H1 (cell line): ENCODE results near the gene MLYCD. TPM values are rescaled to one million over a fixed set of nuclear protein-coding genes. Genes with fewer than 3 reads are reported as not detected.

ENCODE experiments used
- CTCF ChIA-PET: fragments of 300-600 bp; sonication (Branson Sonifier 250); formaldehyde crosslinking; loops from one replicate; lab custom pipeline; 2021; ENCODE audit not compliant: partially characterized antibody; lab: Charles Lee
- POLR2A ChIA-PET: fragments of 300-600 bp; sonication (Branson Sonifier 250); formaldehyde crosslinking; loops from one replicate; lab custom pipeline; 2021; ENCODE audit warnings: inconsistent platforms; ENCODE audit not compliant: partially characterized antibody; lab: Charles Lee
- DNase-seq, 2 experiments: peaks; one replicate each; pipeline versions ENCODE4 v3.0.0 to v3.0.0-alpha.2; 2010 to 2022; ENCODE audit warnings: low spot score in 2 of 2, low read depth in 1 of 2, mixed read lengths in 1 of 2
- FAIRE-seq: peaks from 2 replicates; lab custom pipeline; 2011; peaks lifted over from hg19 to GRCh38; lab: Jason Lieb, UNC
- H2AFZ ChIP-seq: 2 replicates; pipeline ENCODE4 v1.8.1; 2012; ENCODE audit warnings: low read length, inconsistent platforms
- H2AK5ac ChIP-seq: 2 replicates; pipeline ENCODE4 v1.6.1; 2013; ENCODE audit warnings: low read depth, low read length
- H2BK120ac ChIP-seq: replicated peaks from 2 replicates; pipeline ENCODE3; 2013; ENCODE audit warnings: low read depth, low read length, inconsistent platforms
- H2BK12ac ChIP-seq: 2 replicates; pipeline ENCODE4 v1.6.1; 2013; ENCODE audit warnings: low read depth, low read length
- H2BK15ac ChIP-seq: 2 replicates; pipeline ENCODE4 v1.6.1; 2013; ENCODE audit warnings: low read length
- H2BK20ac ChIP-seq: 2 replicates; pipeline ENCODE4 v1.6.1; 2013; ENCODE audit warnings: low read length
- H2BK5ac ChIP-seq: 2 replicates; pipeline ENCODE4 v1.6.1; 2013; ENCODE audit warnings: low read depth, low read length
- H3K14ac ChIP-seq: 2 replicates; pipeline ENCODE4 v1.6.1; 2013; ENCODE audit warnings: inconsistent platforms; ENCODE audit not compliant: insufficient read length
- H3K18ac ChIP-seq: 2 replicates; pipeline ENCODE4 v1.6.1; 2013; ENCODE audit warnings: low read length; ENCODE audit errors: extremely low read depth
- H3K23ac ChIP-seq: 2 replicates; pipeline ENCODE4 v1.6.1; 2013; ENCODE audit warnings: inconsistent platforms; ENCODE audit not compliant: insufficient read length
- H3K23me2 ChIP-seq: 2 replicates; pipeline ENCODE4 v1.6.1; 2013; ENCODE audit warnings: low read depth, low read length
- H3K27ac ChIP-seq: 2 replicates; pipeline ENCODE4 v1.6.1; 2011; ENCODE audit warnings: low read depth, low read length, inconsistent platforms
- H3K27me3 ChIP-seq, 4 experiments: replicated peaks in 1 of 4; 1 replicate in 1 of 4; 2 replicates in 3 of 4; pipeline versions ENCODE4 v1.6.1 to v1.8.1; 2011 to 2013; ENCODE audit warnings: low read length in 3 of 4, mild to moderate bottlenecking in 3 of 4, inconsistent platforms in 2 of 4, mixed read lengths in 2 of 4, moderate library complexity in 1 of 4; ENCODE audit not compliant: control insufficient read depth in 3 of 4, insufficient read depth in 3 of 4; ENCODE audit errors: extremely low read depth in 1 of 4
- H3K36me3 ChIP-seq, 4 experiments: 2 replicates each; pipeline versions ENCODE4 v1.6.1 to v1.8.1; 2011 to 2013; ENCODE audit warnings: mild to moderate bottlenecking in 4 of 4, low read length in 3 of 4, moderate library complexity in 2 of 4, control low read depth in 1 of 4, inconsistent platforms in 1 of 4; ENCODE audit not compliant: insufficient read depth in 4 of 4, control insufficient read depth in 2 of 4
- H3K4ac ChIP-seq: replicated peaks from 2 replicates; pipeline ENCODE3; 2013; ENCODE audit warnings: low read length, low read depth, mixed read lengths, inconsistent platforms; ENCODE audit not compliant: insufficient read length
- H3K4me1 ChIP-seq, 4 experiments: replicated peaks in 1 of 4; 1 replicate in 1 of 4; 2 replicates in 3 of 4; pipeline versions ENCODE4 v1.6.1 to v1.8.1; 2011 to 2013; ENCODE audit warnings: low read length in 3 of 4, inconsistent platforms in 2 of 4, mixed read lengths in 1 of 4; ENCODE audit not compliant: insufficient read depth in 4 of 4, control insufficient read depth in 3 of 4
- H3K4me2 ChIP-seq, 2 experiments: 2 replicates each; pipeline versions ENCODE4 v1.6.1 to v1.8.1; 2011 to 2013; ENCODE audit warnings: low read depth in 2 of 2, low read length in 2 of 2, control low read depth in 1 of 2, inconsistent platforms in 1 of 2, mild to moderate bottlenecking in 1 of 2; ENCODE audit not compliant: insufficient read depth in 1 of 2
- H3K4me3 ChIP-seq, 4 experiments: fragments of 200-600, 300-600 bp in 1 of 4; sonication (generic), shearing (Covaris generic), sonication (Bioruptor Twin) in 1 of 4; 2 replicates each; pipeline versions ENCODE4 v1.5.1 to v1.8.1; 2011 to 2016; ENCODE audit warnings: low read length in 4 of 4, low read depth in 3 of 4, control low read depth in 2 of 4, inconsistent platforms in 2 of 4, mild to moderate bottlenecking in 2 of 4, mixed read lengths in 1 of 4, moderate library complexity in 1 of 4; ENCODE audit not compliant: insufficient read depth in 2 of 4; ENCODE audit errors: extremely low read depth in 1 of 4
- H3K56ac ChIP-seq: replicated peaks from 2 replicates; pipeline ENCODE3; 2013; ENCODE audit warnings: low read depth, mild to moderate bottlenecking, mixed read lengths, low read length, inconsistent platforms; ENCODE audit not compliant: insufficient read length
- H3K79me1 ChIP-seq: 2 replicates; pipeline ENCODE4 v1.6.1; 2013; ENCODE audit warnings: low read depth, low read length, control low read depth
- H3K79me2 ChIP-seq, 2 experiments: 2 replicates each; pipeline versions ENCODE4 v1.6.1 to v1.8.1; 2012 to 2013; ENCODE audit warnings: low read length in 2 of 2, mild to moderate bottlenecking in 2 of 2, inconsistent platforms in 1 of 2; ENCODE audit not compliant: insufficient read depth in 2 of 2, control insufficient read depth in 1 of 2
- H3K9ac ChIP-seq, 4 experiments: replicated peaks in 1 of 4; 1 replicate in 1 of 4; 2 replicates in 3 of 4; pipeline versions ENCODE4 v1.6.1 to v1.8.1; 2011 to 2013; ENCODE audit warnings: low read depth in 3 of 4, low read length in 3 of 4, control low read depth in 2 of 4, mild to moderate bottlenecking in 2 of 4, moderate library complexity in 2 of 4, inconsistent platforms in 1 of 4; ENCODE audit errors: extremely low read depth in 1 of 4
- H3K9me3 ChIP-seq, 2 experiments: 2 replicates each; pipeline versions ENCODE4 v1.6.1 to v1.8.1; 2012 to 2013; ENCODE audit warnings: mild to moderate bottlenecking in 2 of 2, moderate library complexity in 2 of 2, control low read depth in 1 of 2, inconsistent platforms in 1 of 2, low read depth in 1 of 2, low read length in 1 of 2, mixed read lengths in 1 of 2; ENCODE audit not compliant: insufficient read depth in 2 of 2
- H4K20me1 ChIP-seq, 2 experiments: replicated peaks in 1 of 2; 2 replicates each; pipeline versions ENCODE3 to v1.8.1; 2011 to 2013; ENCODE audit warnings: inconsistent platforms in 2 of 2, low read length in 2 of 2, mild to moderate bottlenecking in 1 of 2; ENCODE audit not compliant: insufficient read depth in 2 of 2, control insufficient read depth in 1 of 2
- H4K5ac ChIP-seq: 2 replicates; pipeline ENCODE4 v1.6.1; 2013; ENCODE audit warnings: low read length, low read depth, mixed read lengths, inconsistent platforms; ENCODE audit not compliant: insufficient read length
- H4K8ac ChIP-seq: 2 replicates; pipeline ENCODE4 v1.8.0; 2013; ENCODE audit warnings: mild to moderate bottlenecking, moderate library complexity, low read length, inconsistent platforms; ENCODE audit not compliant: insufficient read depth; ENCODE audit errors: extremely low read depth
- H4K91ac ChIP-seq: replicated peaks from 2 replicates; pipeline ENCODE3; 2013; ENCODE audit warnings: low read length, mixed read lengths, inconsistent platforms; ENCODE audit not compliant: insufficient read length
- EGR1 ChIP-seq: IDR thresholded peaks from 2 replicates; pipeline ENCODE4 v1.6.1; 2011; ENCODE audit warnings: low read depth, low read length, borderline replicate concordance
- GABPA ChIP-seq: IDR thresholded peaks from 2 replicates; pipeline ENCODE4 v1.6.1; 2011; ENCODE audit warnings: mild to moderate bottlenecking, low read length, moderate library complexity, borderline replicate concordance; ENCODE audit not compliant: insufficient read depth
- NANOG ChIP-seq: IDR thresholded peaks from 2 replicates; pipeline ENCODE4 v1.6.1; 2011; ENCODE audit warnings: low read length, low read depth, mild to moderate bottlenecking, inconsistent platforms; ENCODE audit not compliant: insufficient read depth, poor library complexity, severe bottlenecking
- SAP30 ChIP-seq: fragments of 300-600 bp; sonication (generic); IDR thresholded peaks from 2 replicates; pipeline ENCODE4 v1.7.1; 2012; ENCODE audit warnings: low read length, moderate library complexity, mild to moderate bottlenecking, inconsistent platforms; ENCODE audit not compliant: insufficient read depth, insufficient replicate concordance
- SIX5 ChIP-seq: IDR thresholded peaks from 2 replicates; pipeline ENCODE4 v1.6.1; 2011; ENCODE audit warnings: mild to moderate bottlenecking, low read depth, low read length
- SP4 ChIP-seq: IDR thresholded peaks from 2 replicates; pipeline ENCODE4 v1.6.1; 2012; ENCODE audit warnings: low read length, inconsistent platforms
- WGBS, 2 experiments: shearing (Covaris generic) in 1 of 2; methylation state at CpG; one replicate each; pipeline versions ENCODE4 v1.1.6 to v1.1.7; 2013 to 2015; ENCODE audit warnings: low lambda C conversion rate in 2 of 2, mixed read lengths in 2 of 2, inconsistent platforms in 1 of 2, low coverage in 1 of 2, missing lambda C conversion rate in 1 of 2; ENCODE audit not compliant: insufficient replicate concordance in 2 of 2, insufficient coverage in 1 of 2, insufficient read length in 1 of 2; ENCODE audit errors: extremely low coverage in 1 of 2, missing lambda C conversion rate in 1 of 2; 5-methylcytosine and 5-hydroxymethylcytosine counted together
- polyA plus RNA-seq, 7 experiments: library from polyadenylated mRNA; depleted of rRNA in 3 of 7; stranded (reverse) in 5 of 7; unstranded in 2 of 7; fragments of >200 nt in 5 of 7; fragments of 200-250 nt in 2 of 7; gene quantifications; 1 replicate in 5 of 7; 2 replicates in 1 of 7; 4 replicates in 1 of 7; pipeline versions ENCODE4 v1.2.1 to v1.2.3, GENCODE V29; 2011 to 2013; ENCODE audit warnings: missing spikeins in 2 of 7, mixed read lengths in 2 of 7
- total RNA-seq: library from RNA; stranded (reverse); fragmentation: NEBNext Ultra II Directional; extraction: Animal tissue kit (Norgen Biotek cat#: 25700); gene quantifications from 2 replicates; pipeline ENCODE4 v1.2.1, GENCODE V29; 2021
- TF ChIP-seq, protein P1 (sequence below), 3 experiments: IDR thresholded peaks; 1 replicate in 2 of 3; 2 replicates in 1 of 3; pipeline versions ENCODE4 v1.5.1 to v1.6.1; 2011; ENCODE audit warnings: low read length in 3 of 3, mild to moderate bottlenecking in 3 of 3, inconsistent platforms in 2 of 3, low read depth in 1 of 3, moderate library complexity in 1 of 3; ENCODE audit not compliant: insufficient read depth in 1 of 3; ENCODE audit errors: control extremely low read depth in 1 of 3
- TF ChIP-seq, protein P2 (sequence below): IDR thresholded peaks from 2 replicates; pipeline ENCODE4 v1.6.1; 2012; ENCODE audit warnings: inconsistent platforms

MLYCD gene
- total and polyA plus RNA-seq, 2 of the 8 experiments (the other 6 are each of a cell fraction or from before 2014, with no cell fraction given) = 3.7 to 7.0 TPM

DNA sequence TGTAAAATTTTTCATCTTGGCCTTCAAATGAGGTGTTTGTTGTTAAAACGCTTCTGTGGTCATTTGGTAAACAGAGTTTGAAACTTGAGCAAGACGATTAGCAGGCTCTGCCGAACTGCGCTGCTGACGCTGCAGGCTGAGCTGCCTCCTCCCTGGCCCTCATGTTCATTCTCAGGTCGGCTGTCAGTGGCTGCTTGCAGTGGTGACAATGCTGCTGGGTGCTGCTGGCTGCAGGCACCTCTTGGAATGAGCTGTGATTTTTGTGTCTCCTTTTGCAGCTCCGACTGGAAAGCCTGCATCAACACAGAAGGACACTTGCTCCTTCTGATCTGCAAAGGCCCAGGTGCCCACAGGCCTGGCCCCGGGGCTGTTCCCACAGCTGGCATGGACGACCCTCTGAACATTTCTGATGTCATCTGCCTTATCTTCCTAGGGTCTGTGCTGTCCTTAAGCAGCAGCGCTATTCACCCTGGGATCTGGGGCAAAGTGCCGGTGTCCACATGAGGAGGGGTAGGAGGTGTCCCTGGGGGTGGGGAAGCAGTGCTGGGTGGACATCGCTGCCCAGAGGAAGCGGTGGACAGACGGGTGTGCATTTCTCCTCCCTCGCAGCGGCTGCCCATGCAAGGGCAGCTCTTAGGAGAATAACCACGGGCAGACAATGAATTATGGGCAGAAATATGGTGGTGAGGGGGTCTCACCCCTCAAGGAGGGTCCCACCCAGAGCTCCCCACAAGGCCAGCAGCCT, 31.1 kb downstream of the MLYCD start:
- Histone ChIP-seq H2BK5ac (no peak overlapping the region), H3K27me3 (peaks cover 0 to 6% (median 0%) of the 10 kb centered on the region in 4 experiments; a peak in 1 of 7 replicates), H3K23me2 (no peaks in the 10 kb centered on the region), H4K5ac (no peak overlapping the region), H2AK5ac (no peak overlapping the region), H2AFZ (no peak overlapping the region), H3K36me3 (no peaks in the 10 kb centered on the region), H3K23ac (no peak overlapping the region), H3K79me2 (no peaks in the 10 kb centered on the region), H3K79me1 (no peaks in the 10 kb centered on the region), H3K4me3 (no peak overlapping the region), H2BK120ac (no peak overlapping the region), H2BK12ac (no peak overlapping the region), H2BK15ac (no peak overlapping the region), H3K9ac (no peak overlapping the region), H3K27ac (no peak overlapping the region), H3K4ac (no peak overlapping the region), H4K8ac (no peak overlapping the region), H4K91ac (no peak overlapping the region), H3K18ac (no peak overlapping the region), H2BK20ac (no peak overlapping the region), H3K14ac (no peak overlapping the region), H3K4me1 (peaks cover 0 to 6% (median 3%) of the 10 kb centered on the region in 4 experiments; a peak in 4 of 7 replicates), H3K9me3 (no peaks in the 10 kb centered on the region), H3K4me2 (no peak overlapping the region), H4K20me1 (no peaks in the 10 kb centered on the region), H3K56ac (no peak overlapping the region)
- FAIRE-seq (no peak), DNase-seq (no peak)
- 88% methylated on average over 13 of the region's 17 CpGs; no CpG with 5 or more reads in 1 of the 2 experiments for WGBS, 2 experiments
- POLR2A ChIA-PET = interaction anchor here (0.9 to 4.1 kb wide), 3 partner anchors 8 to 64 kb away, joined by 3 to 19 read pairs (median 3); no protein-coding TSS in a partner anchor
- CTCF ChIA-PET = interaction anchor here (0.8 to 1.9 kb wide), 12 partner anchors 8 to 1290 kb away, joined by 3 to 10 read pairs (median 4); partner anchors contain the start of gene OSGIN1
- TF ChIP-seq, protein P1, sequence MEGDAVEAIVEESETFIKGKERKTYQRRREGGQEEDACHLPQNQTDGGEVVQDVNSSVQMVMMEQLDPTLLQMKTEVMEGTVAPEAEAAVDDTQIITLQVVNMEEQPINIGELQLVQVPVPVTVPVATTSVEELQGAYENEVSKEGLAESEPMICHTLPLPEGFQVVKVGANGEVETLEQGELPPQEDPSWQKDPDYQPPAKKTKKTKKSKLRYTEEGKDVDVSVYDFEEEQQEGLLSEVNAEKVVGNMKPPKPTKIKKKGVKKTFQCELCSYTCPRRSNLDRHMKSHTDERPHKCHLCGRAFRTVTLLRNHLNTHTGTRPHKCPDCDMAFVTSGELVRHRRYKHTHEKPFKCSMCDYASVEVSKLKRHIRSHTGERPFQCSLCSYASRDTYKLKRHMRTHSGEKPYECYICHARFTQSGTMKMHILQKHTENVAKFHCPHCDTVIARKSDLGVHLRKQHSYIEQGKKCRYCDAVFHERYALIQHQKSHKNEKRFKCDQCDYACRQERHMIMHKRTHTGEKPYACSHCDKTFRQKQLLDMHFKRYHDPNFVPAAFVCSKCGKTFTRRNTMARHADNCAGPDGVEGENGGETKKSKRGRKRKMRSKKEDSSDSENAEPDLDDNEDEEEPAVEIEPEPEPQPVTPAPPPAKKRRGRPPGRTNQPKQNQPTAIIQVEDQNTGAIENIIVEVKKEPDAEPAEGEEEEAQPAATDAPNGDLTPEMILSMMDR (IDR thresholded peaks at IDR 0.05; ENCODE audit: control extremely low read depth in 1 of 3, insufficient read depth in 1 of 3, low read depth in 1 of 3, low read length in 3 of 3) = no peak
- TF ChIP-seq SAP30 = no peak
- no peak for TF ChIP-seq GABPA
- no peak for TF ChIP-seq SP4
- TF ChIP-seq NANOG = no peak
- no peak for TF ChIP-seq EGR1
- TF ChIP-seq, protein P2, sequence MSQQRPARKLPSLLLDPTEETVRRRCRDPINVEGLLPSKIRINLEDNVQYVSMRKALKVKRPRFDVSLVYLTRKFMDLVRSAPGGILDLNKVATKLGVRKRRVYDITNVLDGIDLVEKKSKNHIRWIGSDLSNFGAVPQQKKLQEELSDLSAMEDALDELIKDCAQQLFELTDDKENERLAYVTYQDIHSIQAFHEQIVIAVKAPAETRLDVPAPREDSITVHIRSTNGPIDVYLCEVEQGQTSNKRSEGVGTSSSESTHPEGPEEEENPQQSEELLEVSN = no peak
- no peak for TF ChIP-seq SIX5
